HUES64 (cell line): ENCODE measurements around the gene KLF2.

Source experiments
- H3K27ac ChIP-seq: 2 replicates; pipeline ENCODE4 v1.7.0; 2013; ENCODE audit warnings: low read depth, low read length, inconsistent platforms
- H3K27me3 ChIP-seq: 2 replicates; pipeline ENCODE4 v1.6.1; 2013; ENCODE audit warnings: mild to moderate bottlenecking, low read length; ENCODE audit not compliant: insufficient read depth
- H3K36me3 ChIP-seq: 2 replicates; pipeline ENCODE4 v1.6.1; 2013; ENCODE audit warnings: mild to moderate bottlenecking, low read length; ENCODE audit not compliant: insufficient read depth
- H3K4me1 ChIP-seq: 2 replicates; pipeline ENCODE4 v1.6.1; 2013; ENCODE audit warnings: mild to moderate bottlenecking, low read length, moderate library complexity; ENCODE audit not compliant: insufficient read depth
- H3K4me3 ChIP-seq: 2 replicates; pipeline ENCODE4 v1.5.1; 2013; ENCODE audit warnings: mild to moderate bottlenecking, low read length, moderate library complexity
- H3K9ac ChIP-seq: 2 replicates; pipeline ENCODE4 v1.6.1; 2013; ENCODE audit warnings: mild to moderate bottlenecking, low read depth, low read length
- H3K9me3 ChIP-seq: 2 replicates; pipeline ENCODE4 v1.6.1; 2013; ENCODE audit warnings: low read depth, low read length; ENCODE audit not compliant: insufficient read depth
- WGBS: fragments of 150-250, 120-280 bp; methylation state at CpG from one replicate; pipeline ENCODE4 v1.1.7; 2013; ENCODE audit warnings: missing lambda C conversion rate; 5-methylcytosine and 5-hydroxymethylcytosine counted together

Gene KLF2

DNA sequence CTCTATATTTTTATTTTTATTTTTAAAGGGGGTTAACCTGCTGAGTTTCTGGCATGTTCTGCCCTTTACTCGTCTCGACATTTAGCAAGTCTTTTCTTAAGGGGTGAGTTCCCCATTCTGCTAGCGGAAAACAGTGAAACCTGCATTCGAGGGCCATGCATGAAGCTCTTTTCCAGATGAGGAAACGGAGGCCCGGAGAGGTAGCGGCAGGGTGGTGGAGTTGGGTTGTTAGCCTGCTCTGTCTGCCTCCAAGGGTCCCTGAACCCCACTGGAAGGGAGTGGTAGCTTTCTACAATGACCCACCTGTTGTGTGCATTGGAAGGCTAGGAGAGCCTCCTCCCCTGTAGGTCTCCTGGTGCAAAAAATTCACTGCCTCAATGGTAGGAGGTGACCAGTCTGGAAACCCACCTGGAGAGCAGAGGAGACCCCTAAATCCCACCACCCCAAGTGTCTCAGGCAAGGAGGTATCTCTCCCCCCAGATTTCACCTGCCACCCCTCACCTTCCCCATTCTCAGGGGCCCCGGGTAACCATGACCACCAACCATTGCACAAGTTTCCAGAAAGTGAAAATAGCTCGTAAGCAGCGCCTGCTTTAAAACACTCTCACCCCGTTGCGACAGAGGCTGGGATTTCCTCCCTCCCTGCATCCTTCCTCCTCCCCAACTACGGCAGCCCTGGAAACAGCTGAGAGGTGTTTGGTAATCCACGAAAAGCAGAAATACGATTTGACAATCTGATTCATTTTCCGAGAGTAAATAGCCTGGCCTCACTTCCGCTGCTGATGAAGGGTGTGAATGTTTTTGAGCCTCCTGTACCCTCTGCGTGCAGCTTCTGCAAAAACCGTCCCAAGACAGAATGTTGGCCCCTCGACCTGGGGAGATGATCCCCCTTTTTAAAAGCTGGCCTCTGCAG lies 3.5 kb downstream of the KLF2 start:
- WGBS: 63% methylated on average over 20 of the region's 20 CpGs
- Histone ChIP-seq H3K4me1 (no peaks in the 10 kb centered on the region), H3K27ac (no peak overlapping the region), H3K36me3 (no peaks in the 10 kb centered on the region), H3K9ac (no peak overlapping the region), H3K4me3 (no peak overlapping the region), H3K9me3 (no peaks in the 10 kb centered on the region), H3K27me3 (peaks cover 74% of the 10 kb centered on the region)

DNA sequence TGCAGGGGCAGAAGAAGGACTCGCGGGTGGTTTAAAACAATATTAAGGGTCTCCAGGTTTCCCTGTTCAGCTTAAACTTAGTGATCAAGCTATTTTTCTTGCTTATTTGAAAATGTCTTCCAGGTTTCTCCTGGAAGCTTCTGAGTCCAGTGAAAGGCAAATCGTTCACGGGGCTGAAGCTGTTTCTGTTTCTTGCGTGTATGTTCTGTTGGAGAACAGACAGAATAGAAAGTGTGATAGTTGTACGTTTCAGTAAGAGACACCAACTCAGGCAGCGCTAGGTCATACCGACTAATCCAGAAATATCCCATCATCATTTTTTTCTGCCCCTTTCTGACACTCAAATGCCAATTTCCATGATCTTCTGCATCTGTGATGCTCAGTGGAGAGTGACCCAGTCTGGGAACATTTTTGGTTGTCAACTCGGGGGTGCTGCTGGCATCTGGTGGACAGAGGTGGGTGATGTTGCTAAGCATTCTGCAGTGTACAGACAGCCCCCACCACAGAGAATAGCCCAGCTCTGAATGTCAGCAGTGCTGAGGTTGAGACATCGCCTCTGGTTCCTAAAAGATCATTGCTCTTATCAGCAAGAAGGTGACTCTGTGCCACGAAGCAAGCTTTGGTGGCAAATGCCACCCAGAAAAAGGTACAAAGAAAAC lies 4.3 kb downstream of the KLF2 start:
- H3K9me3 ChIP-seq: no peaks in the 10 kb centered on the region
- no peak overlapping the region for H3K9ac ChIP-seq
- H3K27ac ChIP-seq: no peak overlapping the region
- peaks cover 66% of the 10 kb centered on the region for H3K27me3 ChIP-seq
- no peaks in the 10 kb centered on the region for H3K36me3 ChIP-seq
- 72% methylated on average over 11 of the region's 11 CpGs for WGBS
- no peaks in the 10 kb centered on the region for H3K4me1 ChIP-seq
- no peak overlapping the region for H3K4me3 ChIP-seq

DNA sequence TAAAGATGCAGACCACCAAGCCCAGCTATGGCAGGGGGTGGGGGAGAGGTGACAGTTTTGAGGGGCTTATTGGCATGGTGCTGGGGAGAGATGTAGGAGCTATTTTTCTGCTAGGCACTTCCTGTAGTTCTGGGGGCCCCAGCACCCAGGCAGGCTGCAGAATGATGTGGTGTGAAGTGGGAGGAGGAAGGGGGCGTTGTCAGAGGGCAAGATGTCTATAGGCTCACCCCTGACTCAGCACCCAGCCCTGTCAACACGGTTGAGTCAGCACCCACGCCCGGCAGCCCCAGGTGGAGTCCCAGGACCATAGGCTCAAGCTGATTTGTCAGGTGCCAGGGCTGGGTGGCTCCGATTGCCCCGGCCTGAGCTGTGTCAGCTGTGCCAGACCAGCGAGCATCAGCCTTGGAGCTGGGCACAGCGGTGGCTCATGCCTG lies 5.8 kb downstream of the KLF2 start:
- Histone ChIP-seq H3K4me3 (no peak overlapping the region), H3K4me1 (no peaks in the 10 kb centered on the region), H3K9ac (no peak overlapping the region), H3K36me3 (no peaks in the 10 kb centered on the region), H3K27ac (no peak overlapping the region), H3K27me3 (peaks cover 52% of the 10 kb centered on the region), H3K9me3 (no peaks in the 10 kb centered on the region)
- 65% methylated on average over 8 of the region's 8 CpGs for WGBS

GRCh38 chr19:16330806-16331690 lies 6.4 kb downstream of the KLF2 start:
- Histone ChIP-seq H3K9me3 (no peaks in the 10 kb centered on the region), H3K9ac (no peak overlapping the region), H3K4me3 (no peak overlapping the region), H3K36me3 (no peaks in the 10 kb centered on the region), H3K27me3 (peaks cover 45% of the 10 kb centered on the region), H3K4me1 (no peaks in the 10 kb centered on the region), H3K27ac (no peak overlapping the region)
- WGBS: 81% methylated on average over 15 of the region's 16 CpGs

DNA sequence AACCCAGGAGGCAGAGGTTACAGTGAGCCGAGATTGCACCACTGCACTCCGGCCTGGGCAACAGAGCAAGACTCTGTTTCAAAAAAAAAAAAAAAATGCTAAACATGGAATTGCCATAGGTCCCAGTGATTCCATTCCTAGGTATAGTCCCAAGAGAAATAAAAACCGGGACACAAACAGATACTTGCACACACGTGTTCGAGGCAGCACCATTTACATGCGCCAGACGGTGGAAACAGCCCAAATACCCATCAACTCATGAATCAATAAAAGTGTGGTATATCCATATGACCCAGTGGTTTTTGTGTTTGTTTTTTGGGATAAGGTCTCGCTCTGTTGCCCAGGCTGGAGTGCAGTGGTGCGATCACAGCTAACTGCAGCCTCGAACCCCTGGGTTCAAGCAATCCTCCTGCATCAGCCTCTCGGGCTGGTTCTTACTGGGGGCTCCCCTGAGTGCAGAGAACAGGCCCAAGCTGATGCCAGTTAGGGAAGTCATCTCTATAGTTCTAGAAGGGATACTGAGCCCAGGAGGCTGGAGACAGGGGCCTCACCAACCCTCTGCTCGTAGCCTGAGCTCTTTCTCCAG lies 8.5 kb downstream of the KLF2 start:
- WGBS: 91% methylated on average over 12 of the region's 12 CpGs
- H3K9me3 ChIP-seq: no peaks in the 10 kb centered on the region
- no peak overlapping the region for H3K9ac ChIP-seq
- no peaks in the 10 kb centered on the region for H3K4me1 ChIP-seq
- H3K27ac ChIP-seq: no peak overlapping the region
- peaks cover 25% of the 10 kb centered on the region for H3K27me3 ChIP-seq
- no peaks in the 10 kb centered on the region for H3K36me3 ChIP-seq
- no peak overlapping the region for H3K4me3 ChIP-seq

GRCh38 chr19:16334411-16334810 lies 9.8 kb downstream of the KLF2 start:
- 75% methylated on average over 1 of the region's 1 CpG for WGBS
- Histone ChIP-seq H3K9me3 (no peaks in the 10 kb centered on the region), H3K4me1 (peaks cover 6% of the 10 kb centered on the region; the same call in 1 of the 2 replicates), H3K4me3 (no peak overlapping the region), H3K9ac (no peak overlapping the region), H3K27me3 (peaks cover 11% of the 10 kb centered on the region), H3K27ac (no peak overlapping the region), H3K36me3 (no peaks in the 10 kb centered on the region)

GRCh38 chr19:16335226-16335625 lies 10.6 kb downstream of the KLF2 start:
- no peak overlapping the region for H3K9ac ChIP-seq
- H3K36me3 ChIP-seq: no peaks in the 10 kb centered on the region
- H3K27ac ChIP-seq: no peak overlapping the region
- peaks cover 6% of the 10 kb centered on the region; the same call in 1 of the 2 replicates for H3K4me1 ChIP-seq
- H3K4me3 ChIP-seq: no peak overlapping the region
- H3K9me3 ChIP-seq: no peaks in the 10 kb centered on the region
- 93% methylated on average over 20 of the region's 20 CpGs for WGBS
- H3K27me3 ChIP-seq: peaks cover 3% of the 10 kb centered on the region

- H3K4me3 ChIP-seq: no peak overlapping the region
- H3K36me3 ChIP-seq: no peaks in the 10 kb centered on the region
- WGBS: 95% methylated on average over 4 of the region's 4 CpGs
- H3K9ac ChIP-seq: no peak overlapping the region
- H3K9me3 ChIP-seq: no peaks in the 10 kb centered on the region
- no peak overlapping the region for H3K27ac ChIP-seq
- H3K4me1 ChIP-seq: peaks cover 6% of the 10 kb centered on the region; the same call in 1 of the 2 replicates
- no peaks in the 10 kb centered on the region for H3K27me3 ChIP-seq
Observed at GRCh38 chr19:16336571-16336970, 11.9 kb downstream of the KLF2 start.

GRCh38 chr19:16337809-16338469 lies 13.3 kb downstream of the KLF2 start:
- H3K9me3 ChIP-seq: no peaks in the 10 kb centered on the region
- WGBS: 86% methylated on average over 13 of the region's 13 CpGs
- H3K27ac ChIP-seq: no peak overlapping the region
- no peak overlapping the region; the same call in 1 of the 2 replicates for H3K9ac ChIP-seq
- no peaks in the 10 kb centered on the region for H3K27me3 ChIP-seq
- no peak overlapping the region for H3K4me3 ChIP-seq
- H3K36me3 ChIP-seq: no peaks in the 10 kb centered on the region
- H3K4me1 ChIP-seq: peaks cover 6% of the 10 kb centered on the region; the same call in 1 of the 2 replicates
